Activated CD8-positive, alpha-beta T cell treated with anti-CD3 and anti-CD28 coated beads for 36 hours (primary cell): Measurements from ENCODE around the gene ATPAF2. TPM values are rescaled to one million over a fixed set of nuclear protein-coding genes. Genes with fewer than 3 reads are reported as not detected.
A peak's percentile ranks its signal among the peaks of the same experiment; 100 is the strongest.

Experiments used
- ATAC-seq: fragments of 200-7000 bp; cut with Tn5 transposase; one replicate; pipeline ENCODE4 v1.10.0; 2021; ENCODE audit warnings: mild to moderate bottlenecking, moderate library complexity
- CTCF ChIA-PET: fragments of 350-600 bp; sonication (Branson Sonifier 250); formaldehyde crosslinking; loops from one replicate; lab custom pipeline; 2021; ENCODE audit warnings: antibody characterized with exemption; lab: Charles Lee
- POLR2A ChIA-PET: fragments of 350-600 bp; sonication (Branson Sonifier 250); formaldehyde crosslinking; loops from one replicate; lab custom pipeline; 2021; ENCODE audit warnings: antibody characterized with exemption; lab: Charles Lee
- DNase-seq: peaks from one replicate; pipeline ENCODE4 v3.0.0-alpha.2; 2020
- H3K27ac Mint-ChIP-seq: one replicate; pipeline ENCODE4 v1.8.0; 2021; ENCODE audit warnings: mild to moderate bottlenecking, mixed read lengths
- H3K27me3 Mint-ChIP-seq: one replicate; pipeline ENCODE4 v1.8.0; 2021; ENCODE audit warnings: mixed read lengths
- H3K36me3 Mint-ChIP-seq: one replicate; pipeline ENCODE4 v1.8.0; 2021; ENCODE audit warnings: low read depth, mixed read lengths
- H3K4me1 Mint-ChIP-seq: one replicate; pipeline ENCODE4 v1.8.0; 2021; ENCODE audit warnings: low read depth, mixed read lengths
- H3K4me3 Mint-ChIP-seq: one replicate; pipeline ENCODE4 v1.8.0; 2021; ENCODE audit warnings: mild to moderate bottlenecking, moderate library complexity, mixed read lengths
- H3K9me3 Mint-ChIP-seq: one replicate; pipeline ENCODE4 v1.8.0; 2021; ENCODE audit warnings: mixed read lengths
- CTCF ChIP-seq: fragments of 200-600 bp; IDR thresholded peaks from one replicate; pipeline ENCODE4 v1.8.0; 2022; ENCODE audit warnings: antibody characterized with exemption, mild to moderate bottlenecking
- intact Hi-C: fragments of 100-400 bp; cut with micrococcal nuclease; formaldehyde crosslinking; loops from one replicate; pipeline ENCODE4 v1.10.0; 2022
- total RNA-seq, 2 experiments: library from RNA; stranded (reverse); gene quantifications; one replicate each; pipeline ENCODE4 v1.2.3, GENCODE V29; 2021

Gene ATPAF2
- total RNA-seq, 2 experiments from 2014 or later, result 28.5 to 29.7 TPM

GRCh38 chr17:18037486-18037885 lies 1.5 kb downstream of the ATPAF2 start:
- H3K4me3 Mint-ChIP-seq, result peak overlapping the region; percentile 95
- DNase-seq (no peak), ATAC-seq (no peak)
- ChIA-PET CTCF (interaction anchor here (1.4 kb wide), 2 partner anchors 146 to 217 kb away, joined by 3 to 6 read pairs; no protein-coding TSS in a partner anchor), POLR2A (interaction anchor here (1.0 to 1.9 kb wide), 7 partner anchors 9 to 347 kb away, joined by 3 to 5 read pairs (median 3); partner anchors contain the start of genes DRC3 and TOM1L2)
- no peaks in the 10 kb centered on the region for H3K27me3 Mint-ChIP-seq
- H3K27ac Mint-ChIP-seq, result peak overlapping the region; percentile 96
- no peak for TF ChIP-seq CTCF
- H3K9me3 Mint-ChIP-seq, result no peaks in the 10 kb centered on the region
- peaks cover 3% of the 10 kb centered on the region for H3K36me3 Mint-ChIP-seq
- intact Hi-C loops, result loop anchor here (5.0 to 10.0 kb wide), 3 partner anchors 60 to 343 kb away; no protein-coding TSS in a partner anchor
- H3K4me1 Mint-ChIP-seq, result peaks cover 53% of the 10 kb centered on the region

- no peak for TF ChIP-seq CTCF
- no peak for DNase-seq
- H3K36me3 Mint-ChIP-seq, result peaks cover 3% of the 10 kb centered on the region
- no peaks in the 10 kb centered on the region for H3K9me3 Mint-ChIP-seq
- no peak for ATAC-seq
- H3K4me1 Mint-ChIP-seq, result peaks cover 42% of the 10 kb centered on the region
- H3K27me3 Mint-ChIP-seq, result no peaks in the 10 kb centered on the region
- intact Hi-C loops, result loop anchor here (5.0 to 10.0 kb wide), 3 partner anchors 58 to 341 kb away; no protein-coding TSS in a partner anchor
- no peak overlapping the region for H3K4me3 Mint-ChIP-seq
- CTCF ChIA-PET, result interaction anchor here (1.1 to 3.9 kb wide), 4 partner anchors 12 to 145 kb away, joined by 4 to 47 read pairs (median 14); no protein-coding TSS in a partner anchor
- POLR2A ChIA-PET, result no interaction called here
- no peak overlapping the region for H3K27ac Mint-ChIP-seq
Observed at GRCh38 chr17:18035704-18036103, 3.3 kb downstream of the ATPAF2 start.

GRCh38 chr17:18033442-18034099 lies 5.4 kb downstream of the ATPAF2 start:
- CTCF ChIA-PET, result interaction anchor here (0.7 to 3.9 kb wide), 39 partner anchors 9 to 542 kb away, joined by 3 to 47 read pairs (median 5); partner anchors contain the start of genes DRC3 and TOM1L2
- Mint-ChIP-seq H3K27ac (no peak overlapping the region), H3K4me3 (no peak overlapping the region), H3K4me1 (peaks cover 34% of the 10 kb centered on the region), H3K27me3 (no peaks in the 10 kb centered on the region), H3K36me3 (peaks cover 3% of the 10 kb centered on the region), H3K9me3 (no peaks in the 10 kb centered on the region)
- peak; percentile 72 for ATAC-seq
- POLR2A ChIA-PET, result interaction anchor here (0.6 to 1.6 kb wide), 4 partner anchors 9 to 193 kb away, joined by 3 to 6 read pairs (median 3); no protein-coding TSS in a partner anchor
- intact Hi-C loops, result loop anchor here (10.0 kb wide), 2 partner anchors 139 to 339 kb away; no protein-coding TSS in a partner anchor
- peak; percentile 76 for DNase-seq
- peak; percentile 80 for TF ChIP-seq CTCF

- H3K9me3 Mint-ChIP-seq, result no peaks in the 10 kb centered on the region
- peaks cover 4% of the 10 kb centered on the region for H3K36me3 Mint-ChIP-seq
- POLR2A ChIA-PET, result no interaction called here
- H3K4me3 Mint-ChIP-seq, result no peak overlapping the region
- H3K27me3 Mint-ChIP-seq, result no peaks in the 10 kb centered on the region
- intact Hi-C loops, result loop anchor here (10.0 kb wide), 2 partner anchors 137 to 337 kb away; no protein-coding TSS in a partner anchor
- DNase-seq (no peak), ATAC-seq (no peak)
- no peak overlapping the region for H3K27ac Mint-ChIP-seq
- peaks cover 22% of the 10 kb centered on the region for H3K4me1 Mint-ChIP-seq
- no peak for TF ChIP-seq CTCF
- CTCF ChIA-PET, result interaction anchor here (1.5 to 2.8 kb wide), 4 partner anchors 47 to 141 kb away, joined by 5 to 20 read pairs (median 12); no protein-coding TSS in a partner anchor
Observed at GRCh38 chr17:18031955-18032354, 7.0 kb downstream of the ATPAF2 start.
